ENCODE results near the gene SDR39U1.

SDR39U1 gene

DNA sequence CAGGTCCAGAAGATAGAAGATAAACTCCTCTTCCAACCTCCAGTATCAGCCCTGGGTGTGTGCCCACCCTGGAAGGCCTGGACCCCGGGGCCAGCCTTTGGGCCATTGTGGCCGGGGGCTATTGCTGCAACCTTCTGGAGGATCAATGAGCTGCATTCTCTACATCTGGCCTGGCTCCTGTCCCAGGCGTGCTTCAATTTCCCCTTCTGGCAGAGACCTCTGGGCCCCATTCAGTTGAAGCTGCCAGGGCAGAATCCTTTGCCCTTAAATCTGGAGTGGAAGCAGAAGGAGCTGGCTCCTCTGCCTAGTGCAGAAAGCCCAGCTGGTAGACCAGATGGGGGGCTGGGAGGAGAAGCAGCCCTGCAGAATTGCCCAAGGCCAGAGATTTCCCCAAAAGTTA lies 33.8 kb downstream of the SDR39U1 start:
- no peak for DNase-seq

DNA sequence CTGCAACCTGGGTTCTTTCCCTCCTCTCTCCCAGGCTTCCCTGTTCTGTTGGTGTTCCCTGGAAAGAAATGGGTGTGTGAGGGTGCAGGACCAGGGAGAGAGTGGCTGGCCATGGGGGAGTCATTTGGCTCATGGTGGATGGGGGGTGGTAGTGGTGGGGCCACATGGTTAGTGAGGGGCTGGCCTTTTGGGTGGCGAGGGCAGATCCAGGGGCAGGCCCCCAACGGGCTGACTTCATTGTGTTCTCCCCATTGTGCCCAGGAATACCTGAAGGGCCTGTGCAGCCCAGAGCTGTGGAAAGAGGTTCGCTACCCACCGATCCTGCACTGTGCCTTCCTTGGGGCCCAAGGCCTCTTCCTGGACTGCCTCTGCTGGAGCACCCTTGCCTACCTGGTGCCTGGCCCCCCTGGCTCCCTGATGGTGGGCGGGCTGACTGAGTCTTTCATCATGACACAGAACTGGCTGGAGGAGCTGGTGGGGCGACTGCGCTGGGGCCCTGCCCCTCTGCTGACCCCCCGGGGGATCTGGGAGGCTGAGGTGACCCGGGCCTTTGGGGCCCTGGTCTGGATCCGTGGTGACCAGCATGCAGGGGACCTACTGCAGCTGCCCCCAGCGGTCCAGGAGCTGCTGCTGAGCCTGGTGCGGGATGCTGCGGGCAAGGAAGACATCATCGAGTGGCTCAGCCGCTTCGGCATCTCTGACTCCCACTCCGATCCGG lies 34.8 kb downstream of the SDR39U1 start:
- no peak for DNase-seq

DNA sequence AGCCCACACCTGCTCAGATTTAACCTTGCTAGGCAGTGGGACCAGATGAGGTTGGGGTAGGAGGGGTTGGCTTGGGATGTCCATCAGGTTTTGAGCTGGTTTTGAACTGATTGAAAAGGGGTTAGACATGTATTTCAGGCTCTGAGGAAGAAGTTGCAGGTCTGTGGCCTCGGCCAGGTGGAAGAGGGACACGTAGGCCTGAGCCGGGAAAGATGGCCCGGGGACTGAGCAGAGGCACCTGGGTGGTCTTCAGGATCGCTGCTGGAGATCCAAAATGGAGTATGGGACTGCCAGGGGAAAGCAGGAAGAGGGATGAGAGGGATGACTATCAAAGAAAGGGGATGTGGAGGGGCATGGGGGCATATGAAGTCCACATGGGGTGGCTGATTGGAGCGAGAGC lies 36.2 kb downstream of the SDR39U1 start:
- DNase-seq: no peak

DNA sequence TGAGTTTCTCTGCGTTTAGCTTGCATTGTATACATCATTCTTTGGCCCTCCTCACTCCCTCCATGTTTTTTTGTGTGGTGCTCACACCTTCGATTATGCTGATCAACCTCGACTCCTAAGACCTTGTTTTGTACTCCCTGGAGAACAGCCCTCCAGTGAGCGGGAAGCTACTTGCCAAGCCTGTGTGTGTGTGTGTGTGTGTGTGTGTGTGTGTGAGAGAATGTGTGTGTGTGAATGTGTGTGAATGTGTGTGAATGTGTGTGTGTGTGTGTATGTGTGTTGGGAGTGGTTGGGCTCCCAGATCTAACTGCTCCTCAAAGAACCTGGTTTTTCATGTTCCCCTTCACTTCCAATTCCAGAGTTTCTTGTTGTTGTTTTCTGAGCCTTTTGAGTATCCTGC lies 37.8 kb downstream of the SDR39U1 start:
- no peak for DNase-seq

DNA sequence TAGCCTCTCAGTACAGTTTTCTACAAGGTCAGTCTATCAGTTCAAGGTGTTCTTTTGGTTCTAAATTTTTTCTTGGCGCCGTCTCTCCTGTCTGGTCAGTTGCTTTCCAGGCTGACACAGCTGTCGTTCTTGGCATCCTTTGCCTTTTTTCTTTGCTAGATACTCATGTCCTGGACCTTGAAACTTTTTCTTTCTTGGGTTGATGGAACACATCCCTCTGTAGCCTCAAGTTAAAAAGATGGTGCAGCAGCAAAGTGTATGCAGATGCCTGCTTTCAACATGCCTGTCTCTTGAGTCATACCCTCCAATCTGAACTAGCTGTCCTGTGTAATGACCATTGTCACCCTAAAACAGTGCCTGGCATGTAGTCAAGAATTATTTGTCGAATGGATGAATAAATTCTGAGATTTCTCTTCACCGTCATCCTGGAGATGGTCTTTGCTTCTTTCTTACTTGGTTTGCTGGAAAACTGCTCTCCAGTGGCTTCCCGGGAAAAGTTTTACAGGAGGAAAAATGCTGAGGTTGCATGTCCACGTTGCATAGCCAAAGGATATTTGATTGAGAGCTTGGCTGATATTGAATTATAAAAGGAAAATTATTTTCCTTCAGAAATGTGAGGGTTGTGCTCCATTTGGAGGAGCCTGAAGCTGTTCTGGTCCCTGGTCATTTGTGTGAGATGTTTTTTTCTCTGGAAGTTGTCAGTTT lies 39.1 kb downstream of the SDR39U1 start:
- DNase-seq: no peak

DNA sequence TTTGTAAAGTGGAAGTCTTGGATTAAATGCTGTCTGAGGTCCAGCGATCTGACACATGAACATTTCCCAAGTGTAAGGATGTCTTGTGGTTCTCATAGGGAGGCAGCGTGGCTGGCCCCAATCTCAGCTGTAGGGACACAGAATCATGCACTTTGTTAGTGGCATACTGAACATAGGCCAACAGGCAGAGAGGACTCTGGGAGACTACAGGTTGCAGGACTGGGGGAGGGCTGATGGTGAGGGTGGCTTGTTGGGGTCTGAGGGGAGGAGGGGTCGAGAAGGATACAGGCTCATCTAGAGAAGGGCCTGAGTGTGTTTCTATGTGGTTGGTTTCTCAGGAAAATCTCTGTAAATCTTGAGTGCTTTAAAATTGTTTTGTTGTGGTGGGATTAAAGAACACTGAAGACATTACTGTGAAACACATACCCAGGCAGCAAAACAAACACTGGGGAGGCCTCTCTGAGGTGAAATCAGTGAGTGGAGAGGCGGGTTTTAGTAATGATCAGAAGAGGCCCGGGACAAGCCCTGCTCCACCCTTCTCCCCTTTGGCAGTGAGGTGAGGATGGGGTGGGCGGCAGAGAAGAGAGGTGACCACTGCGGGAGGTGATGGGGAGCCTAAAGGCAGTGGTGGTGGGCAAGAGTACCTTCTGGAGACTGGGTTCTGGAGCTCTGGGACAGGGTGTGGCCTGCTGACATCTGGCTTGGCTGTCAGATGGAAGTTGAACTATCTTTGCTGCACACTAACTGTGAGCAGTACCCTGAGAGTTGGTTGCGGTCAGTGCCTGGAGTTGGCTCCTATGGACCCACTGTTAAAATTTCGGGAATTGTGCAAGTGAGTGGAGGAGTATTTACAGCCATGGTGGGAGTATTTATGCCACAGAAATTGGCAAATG lies 40.5 kb downstream of the SDR39U1 start:
- DNase-seq: no peak

DNA sequence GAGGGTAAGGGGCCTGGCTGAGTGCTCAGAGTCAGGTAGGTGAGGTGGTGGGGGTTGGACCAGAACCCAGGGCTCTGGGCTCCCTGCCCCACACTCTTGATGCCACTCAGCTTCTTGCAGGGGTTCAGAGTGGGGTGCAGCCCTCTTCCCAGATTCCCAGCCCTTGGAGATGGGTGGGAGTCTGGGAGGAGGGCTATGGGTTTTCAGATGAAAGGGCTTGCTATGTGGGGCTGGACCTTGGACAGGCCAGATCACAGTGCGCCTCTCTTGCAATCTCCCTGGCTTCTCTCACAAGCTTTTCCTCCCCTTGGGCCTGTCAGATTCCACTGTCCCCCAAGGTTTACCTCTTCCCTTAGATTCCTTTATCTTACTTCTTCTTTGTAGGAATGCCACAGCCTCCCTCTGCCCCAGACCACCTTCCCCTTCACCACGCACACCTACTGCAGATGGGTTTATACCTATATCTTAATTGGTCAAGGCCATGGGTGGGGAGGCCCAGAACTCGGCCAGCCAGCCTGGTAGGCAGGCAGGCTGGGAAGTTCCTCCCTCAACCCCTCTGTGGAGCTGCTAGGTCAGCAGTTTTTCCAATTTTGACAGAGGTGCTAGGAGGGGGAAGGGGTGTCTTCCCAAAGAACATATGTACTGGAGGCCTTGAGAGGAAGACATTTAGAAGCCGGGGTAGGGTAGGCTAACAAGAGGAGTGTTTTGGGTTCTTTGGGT lies 42.4 kb downstream of the SDR39U1 start:
- no peak for DNase-seq

DNA sequence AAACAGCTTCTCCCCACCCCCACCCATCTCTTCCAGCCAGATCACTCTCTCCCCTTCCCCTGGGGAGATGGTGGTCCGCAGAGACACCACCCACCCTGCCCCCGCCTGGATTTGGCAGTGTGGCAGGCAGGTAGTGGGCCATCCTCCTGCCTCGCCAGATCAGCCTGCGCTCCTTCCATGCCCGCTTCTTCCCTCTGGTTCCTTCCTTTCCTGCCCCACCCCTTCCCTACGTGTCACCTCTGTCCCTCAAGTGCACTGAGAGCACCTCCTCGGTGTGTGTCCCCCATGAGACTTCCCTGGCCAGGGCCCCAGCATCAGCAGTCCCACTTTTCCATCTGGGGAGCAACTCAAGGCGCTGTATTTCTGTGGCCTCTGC lies 43.1 kb downstream of the SDR39U1 start:
- no peak for DNase-seq

DNA sequence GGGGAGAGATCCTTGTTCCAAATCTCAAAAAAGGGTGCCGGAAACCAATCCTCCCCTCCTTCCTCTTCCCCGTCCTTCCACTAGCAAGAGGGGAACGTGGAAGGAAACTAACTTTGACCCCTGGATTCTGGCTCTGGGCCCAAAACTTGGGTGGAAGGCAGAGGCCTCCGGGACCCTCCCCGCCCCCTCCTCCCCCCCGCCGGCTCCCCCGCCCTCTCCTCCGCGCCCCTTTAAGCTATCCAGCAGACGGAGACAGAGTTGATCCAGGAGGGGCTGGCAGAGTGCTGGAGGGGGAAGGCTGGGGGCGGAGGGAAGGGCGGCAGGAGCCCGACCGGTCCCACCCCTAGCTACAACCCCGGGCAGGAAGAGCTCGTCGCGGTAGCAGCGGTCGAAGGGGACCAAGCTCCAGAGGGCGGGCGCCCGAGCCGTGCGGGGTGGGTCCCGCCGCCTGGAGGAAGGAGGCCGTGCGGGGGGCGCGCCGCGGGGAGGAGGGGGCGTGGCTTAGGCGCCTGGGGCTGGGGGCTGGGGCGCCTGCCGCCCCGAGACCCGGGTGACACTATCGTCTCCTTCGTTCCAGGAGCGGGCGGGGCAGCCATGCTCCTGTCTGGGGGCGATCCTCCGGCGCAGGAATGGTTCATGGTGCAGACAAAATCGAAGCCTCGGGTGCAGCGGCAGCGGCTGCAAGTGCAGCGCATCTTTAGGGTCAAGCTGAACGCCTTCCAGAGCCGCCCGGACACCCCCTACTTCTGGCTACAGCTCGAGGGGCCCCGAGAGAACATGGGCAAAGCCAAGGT lies 43.7 kb downstream of the SDR39U1 start, which contains the start of gene NYNRIN:
Gene NYNRIN (plus strand): TSS at position 351 of the 794 bp plus-strand sequence. CDS start 244 bp downstream, at position 595.
- DNase-seq: no peak

DNA sequence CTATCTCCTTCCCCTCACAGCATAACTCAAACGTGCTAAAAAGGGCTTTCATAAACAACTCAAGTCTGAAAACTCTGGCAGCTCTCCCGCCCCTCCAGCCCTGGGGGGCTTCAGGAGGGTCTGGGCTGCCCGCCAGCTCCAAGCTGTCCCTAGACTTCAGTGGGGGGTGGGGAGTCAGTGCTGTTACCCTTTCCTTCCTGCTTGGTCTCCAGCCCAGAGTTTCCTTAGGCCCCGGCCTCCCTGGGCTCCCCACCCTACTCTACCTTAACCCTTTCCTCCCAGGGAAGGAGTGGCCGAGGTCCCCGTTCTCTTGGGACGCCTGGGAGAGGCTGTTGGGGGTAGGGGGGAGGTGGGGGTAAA lies 44.3 kb downstream of the SDR39U1 start:
- DNase-seq: no peak

DNA sequence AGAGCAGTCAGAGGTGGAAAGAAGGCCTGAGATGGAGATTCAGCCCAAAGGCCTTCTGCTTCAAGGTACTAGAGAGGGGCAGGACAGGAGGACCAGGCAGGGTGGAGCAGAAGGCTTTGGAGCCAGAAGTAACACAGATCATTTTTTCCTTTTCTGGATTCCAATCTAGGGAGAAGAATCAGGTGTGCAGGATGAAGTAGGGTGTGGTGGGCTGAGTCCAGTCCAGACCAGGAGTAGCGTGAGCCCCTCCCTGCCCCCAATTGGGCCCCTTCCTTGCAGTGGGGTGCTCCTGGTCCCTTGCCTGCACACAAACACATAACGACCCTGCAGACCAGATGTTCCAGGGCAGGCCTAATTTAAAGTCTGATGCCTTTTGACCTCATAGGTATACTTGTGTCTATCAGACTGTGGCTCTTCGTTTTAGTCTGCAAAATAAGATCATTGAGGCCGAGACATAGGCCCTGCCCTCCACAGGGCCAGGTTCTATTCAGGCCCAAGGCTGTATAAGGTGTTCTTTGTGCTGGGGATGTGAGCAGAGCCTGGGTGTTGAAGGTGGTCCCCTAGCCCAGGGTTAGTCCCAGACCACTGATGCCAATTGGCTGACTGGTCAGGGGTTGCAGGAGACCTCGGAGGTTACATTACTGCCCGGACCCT lies 44.8 kb downstream of the SDR39U1 start:
- no peak for DNase-seq

DNA sequence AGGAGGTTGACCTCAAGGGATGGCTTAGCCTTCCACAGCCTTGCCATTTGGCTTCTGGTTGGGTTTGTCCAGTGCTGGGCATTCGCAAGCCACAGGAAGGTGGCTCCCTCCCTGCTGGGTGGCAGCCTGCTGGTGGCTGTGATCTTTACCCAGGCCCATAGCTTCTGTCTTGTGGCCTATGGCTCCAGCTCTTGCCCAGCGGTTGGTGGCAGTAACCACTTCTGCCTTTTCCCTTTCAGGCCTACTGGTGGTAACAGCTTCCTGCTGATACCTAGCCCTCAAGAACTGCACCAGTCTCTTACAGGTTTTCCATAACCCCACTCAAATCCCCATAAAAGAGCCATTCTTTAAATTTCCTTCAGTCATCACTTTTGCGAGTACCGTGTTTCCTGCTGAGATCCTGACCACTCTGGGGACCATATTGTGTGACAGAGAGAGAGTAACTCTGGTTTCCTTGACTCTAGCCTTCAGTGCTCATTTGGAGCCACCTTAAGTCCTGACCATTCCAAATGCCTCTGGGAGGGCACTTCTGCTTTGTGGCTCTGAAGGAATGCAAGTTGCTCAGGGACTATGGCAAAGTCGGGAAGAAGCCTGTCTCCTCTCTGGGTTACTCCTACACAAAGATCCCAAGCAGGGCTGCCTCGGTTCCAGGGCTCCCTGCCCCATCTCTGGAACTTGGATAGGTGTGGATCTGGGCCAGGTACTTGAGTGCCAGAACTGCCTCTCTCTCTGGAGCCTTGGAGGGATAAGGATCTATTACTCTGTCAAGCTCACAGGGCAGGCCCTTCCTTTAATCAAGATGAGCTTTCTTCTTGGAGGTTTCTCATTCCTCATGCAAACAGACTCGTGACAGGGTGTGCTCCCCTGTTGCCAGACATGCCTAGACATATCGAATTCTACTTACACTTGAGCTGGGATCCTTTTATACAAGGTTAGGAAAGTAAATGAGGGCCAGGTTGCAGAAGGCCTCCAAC lies 46.7 kb downstream of the SDR39U1 start:
- DNase-seq: no peak

DNA sequence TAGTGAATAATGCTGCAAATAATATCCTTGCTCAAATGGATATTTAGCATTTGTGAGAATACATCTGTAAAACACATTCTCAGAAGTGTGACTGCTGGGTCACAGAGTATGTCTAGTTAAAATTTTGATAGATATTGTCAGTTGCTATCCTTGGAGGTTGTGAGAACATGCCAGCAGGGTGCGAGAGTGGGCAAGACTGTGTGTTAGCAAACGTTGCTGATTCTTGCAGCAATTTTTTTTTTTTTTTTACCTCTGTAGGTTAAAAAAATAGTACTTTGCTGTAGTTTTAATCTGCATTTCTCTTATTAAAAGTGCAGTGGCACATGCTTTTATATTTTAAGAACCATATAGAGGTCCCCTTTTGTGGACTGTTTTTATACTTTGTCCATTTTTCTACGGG lies 48.3 kb downstream of the SDR39U1 start:
- DNase-seq: no peak

DNA sequence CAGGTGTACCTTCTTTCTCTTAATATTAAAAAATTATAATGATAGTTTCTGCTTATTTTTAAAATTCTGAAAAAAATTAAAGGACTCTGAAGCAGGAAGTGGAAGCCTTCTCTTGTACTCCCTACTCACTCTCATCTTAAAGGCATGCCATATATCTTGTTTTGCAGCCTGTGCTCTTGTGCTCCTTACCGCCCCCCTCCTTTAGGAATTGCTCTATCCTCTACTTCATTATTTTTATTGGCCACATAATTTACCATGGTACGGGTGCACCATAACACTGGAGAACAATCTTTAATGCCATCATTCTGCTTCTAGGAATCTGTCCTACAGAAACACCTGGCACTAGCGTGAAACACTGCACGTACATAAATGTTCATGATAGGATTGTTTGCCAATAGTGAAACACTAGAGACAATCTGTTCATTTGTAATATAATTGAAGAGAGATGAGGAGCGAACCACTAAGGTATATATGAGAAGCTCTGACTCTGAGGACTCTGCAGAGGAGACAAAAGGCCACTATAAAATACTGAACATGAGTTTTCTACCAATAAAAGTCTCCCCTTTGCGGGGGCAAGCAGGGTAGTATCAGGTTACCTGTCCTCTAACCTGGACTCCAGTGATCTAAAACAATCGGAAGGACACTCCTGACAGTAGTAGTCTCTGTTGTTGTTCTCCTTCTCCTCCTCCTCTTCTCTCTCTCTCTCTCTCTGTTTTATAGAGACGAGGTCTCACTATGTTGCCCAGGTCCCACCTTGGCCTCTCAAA lies 50.1 kb downstream of the SDR39U1 start:
- no peak for DNase-seq

DNA sequence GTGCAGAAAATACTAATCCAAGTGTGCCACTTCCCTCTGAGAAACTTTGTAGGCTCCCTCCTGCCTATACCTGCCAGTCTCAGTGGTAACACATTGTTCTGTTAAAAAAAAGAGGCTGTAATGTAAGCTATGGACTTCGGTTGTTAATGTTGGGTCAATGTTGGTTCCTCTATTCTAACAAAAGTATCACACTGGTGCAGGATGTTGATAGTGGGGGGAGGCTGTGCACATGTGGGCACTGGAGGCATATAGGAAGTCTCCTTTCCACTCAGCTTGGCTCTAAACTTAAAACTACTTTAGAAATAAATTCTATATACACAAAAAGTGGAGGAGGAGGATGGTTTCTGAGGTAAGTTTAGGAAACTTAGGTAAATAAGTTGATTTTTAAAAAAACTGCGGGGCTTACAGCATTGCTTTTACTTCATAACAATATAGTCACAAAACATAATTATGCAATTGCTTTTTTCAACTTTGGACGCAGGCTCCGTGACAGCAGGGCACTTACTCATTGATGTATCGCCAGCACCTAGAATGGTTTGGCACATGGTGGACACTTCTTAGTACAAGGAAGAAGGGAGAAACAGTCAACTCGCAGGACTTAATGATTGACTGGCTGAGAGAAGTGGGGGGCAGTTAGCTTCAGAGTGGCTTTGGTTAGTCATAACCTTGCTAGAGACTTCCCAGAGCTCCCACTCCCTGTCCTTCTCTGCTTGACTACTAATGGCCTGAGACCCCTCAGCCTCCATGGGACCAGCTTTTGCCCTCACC lies 51.7 kb downstream of the SDR39U1 start:
- DNase-seq: no peak

All from activated CD4-positive, CD25-positive, alpha-beta regulatory T cell treated with anti-CD3 and anti-CD28 coated beads, Interleukin-2, amount 50 U/mL, for 72 hours (primary cell).